ENCODE results near the gene COL27A1.
"Not testable (repeated sequence)": the region's sequence is repeated elsewhere in the genome, so short reads cannot be mapped to it uniquely, and the experiment has no call there.

COL27A1 gene

GRCh38 chr9:114321759-114322158, 166.4 kb downstream of the COL27A1 start:
- no peak for DNase-seq
- in situ Hi-C loops (cut with MboI; ENCODE audit: low pct_unique_long_range_greater_than_20kb, low sequenced_read_pairs), result no loop called here

- DNase-seq; in situ Hi-C loops (cut with MboI; ENCODE audit: low pct_unique_long_range_greater_than_20kb, low sequenced_read_pairs): not testable (repeated sequence)
These were observed 167.0 kb downstream of the COL27A1 start for GRCh38 chr9:114322160-114322818.

- DNase-seq; in situ Hi-C loops (cut with MboI; ENCODE audit: low pct_unique_long_range_greater_than_20kb, low sequenced_read_pairs): not testable (repeated sequence)
These were observed 167.6 kb downstream of the COL27A1 start, which contains the start of gene ORM1 for GRCh38 chr9:114322831-114323531. ORM1 (plus strand) TSS chr9:114323098; CDS start chr9:114323134, 36 bp downstream.

GRCh38 chr9:114323849-114324248, 168.5 kb downstream of the COL27A1 start:
- DNase-seq; in situ Hi-C loops (cut with MboI; ENCODE audit: low pct_unique_long_range_greater_than_20kb, low sequenced_read_pairs): not testable (repeated sequence)

- in situ Hi-C loops (cut with MboI; ENCODE audit: low pct_unique_long_range_greater_than_20kb, low sequenced_read_pairs), result no loop called here
- DNase-seq, result no peak
These were observed 169.2 kb downstream of the COL27A1 start for GRCh38 chr9:114324492-114324891.

GRCh38 chr9:114324965-114325364, 169.6 kb downstream of the COL27A1 start:
- in situ Hi-C loops (cut with MboI; ENCODE audit: low pct_unique_long_range_greater_than_20kb, low sequenced_read_pairs); DNase-seq: not testable (repeated sequence)

- in situ Hi-C loops (cut with MboI; ENCODE audit: low pct_unique_long_range_greater_than_20kb, low sequenced_read_pairs); DNase-seq: not testable (repeated sequence)
These were observed 170.4 kb downstream of the COL27A1 start for GRCh38 chr9:114325684-114326254.

- no peak for DNase-seq
These were observed 172.4 kb downstream of the COL27A1 start for GRCh38 chr9:114327749-114328148.

GRCh38 chr9:114328357-114328820, 173.1 kb downstream of the COL27A1 start:
- DNase-seq; in situ Hi-C loops (cut with MboI; ENCODE audit: low pct_unique_long_range_greater_than_20kb, low sequenced_read_pairs): not testable (repeated sequence)

More at GRCh38 chr9:114327749-114328148, 172.4 kb downstream of the COL27A1 start:
- in situ Hi-C loops (cut with MboI; ENCODE audit: low pct_unique_long_range_greater_than_20kb, low sequenced_read_pairs), result no loop called here

GRCh38 chr9:114328937-114329624, 173.7 kb downstream of the COL27A1 start:
- in situ Hi-C loops (cut with MboI; ENCODE audit: low pct_unique_long_range_greater_than_20kb, low sequenced_read_pairs); DNase-seq: not testable (repeated sequence)

GRCh38 chr9:114329625-114330022, 174.3 kb downstream of the COL27A1 start, which contains the start of gene ORM2:
ORM2 (plus strand) TSS chr9:114329869; CDS start chr9:114329905, 36 bp downstream.
- in situ Hi-C loops (cut with MboI; ENCODE audit: low pct_unique_long_range_greater_than_20kb, low sequenced_read_pairs); DNase-seq: not testable (repeated sequence)

GRCh38 chr9:114330636-114331035, 175.3 kb downstream of the COL27A1 start:
- DNase-seq, result no peak
- in situ Hi-C loops (cut with MboI; ENCODE audit: low pct_unique_long_range_greater_than_20kb, low sequenced_read_pairs), result no loop called here

- DNase-seq; in situ Hi-C loops (cut with MboI; ENCODE audit: low pct_unique_long_range_greater_than_20kb, low sequenced_read_pairs): not testable (repeated sequence)
These were observed 176.2 kb downstream of the COL27A1 start for GRCh38 chr9:114331229-114332195.

GRCh38 chr9:114332474-114333040, 177.2 kb downstream of the COL27A1 start:
- DNase-seq; in situ Hi-C loops (cut with MboI; ENCODE audit: low pct_unique_long_range_greater_than_20kb, low sequenced_read_pairs): not testable (repeated sequence)

- in situ Hi-C loops (cut with MboI; ENCODE audit: low pct_unique_long_range_greater_than_20kb, low sequenced_read_pairs); DNase-seq: not testable (repeated sequence)
These were observed 178.4 kb downstream of the COL27A1 start for GRCh38 chr9:114333718-114334117.

- no peak for DNase-seq
- in situ Hi-C loops (cut with MboI; ENCODE audit: low pct_unique_long_range_greater_than_20kb, low sequenced_read_pairs), result no loop called here
These were observed 179.2 kb downstream of the COL27A1 start for GRCh38 chr9:114334490-114334889.

GRCh38 chr9:114335745-114336144, 180.4 kb downstream of the COL27A1 start:
- in situ Hi-C loops (cut with MboI; ENCODE audit: low pct_unique_long_range_greater_than_20kb, low sequenced_read_pairs), result no loop called here
- no peak for DNase-seq

GRCh38 chr9:114336157-114336556, 180.8 kb downstream of the COL27A1 start:
- no peak for DNase-seq
- in situ Hi-C loops (cut with MboI; ENCODE audit: low pct_unique_long_range_greater_than_20kb, low sequenced_read_pairs), result no loop called here
